H9 (cell line): ENCODE measurements around the gene PAH. TPM values are rescaled to one million over a fixed set of nuclear protein-coding genes. Genes with fewer than 3 reads are reported as not detected.

Source experiments
- DNase-seq: peaks from one replicate; pipeline ENCODE4 v3.0.0-alpha.2; 2017
- H2AFZ ChIP-seq: one replicate; pipeline ENCODE4 v1.6.1; 2013; ENCODE audit warnings: mild to moderate bottlenecking, low read length, control low read depth, moderate library complexity
- H2AK5ac ChIP-seq: 2 replicates; pipeline ENCODE4 v1.6.1; 2013; ENCODE audit warnings: low read length, control low read depth, mixed read lengths; ENCODE audit not compliant: insufficient read length
- H2BK120ac ChIP-seq: one replicate; pipeline ENCODE4 v1.6.1; 2013; ENCODE audit warnings: low read depth, mild to moderate bottlenecking, low read length, control low read depth, inconsistent platforms; ENCODE audit not compliant: poor library complexity, severe bottlenecking
- H2BK12ac ChIP-seq: 2 replicates; pipeline ENCODE4 v1.6.1; 2013; ENCODE audit warnings: low read length, control low read depth, mixed read lengths, low read depth; ENCODE audit not compliant: insufficient read length
- H2BK15ac ChIP-seq: 2 replicates; pipeline ENCODE4 v1.6.1; 2013; ENCODE audit warnings: low read depth, low read length, control low read depth
- H2BK20ac ChIP-seq: one replicate; pipeline ENCODE4 v1.6.1; 2013; ENCODE audit warnings: low read depth, mild to moderate bottlenecking, low read length, control low read depth, inconsistent platforms; ENCODE audit not compliant: poor library complexity, severe bottlenecking
- H2BK5ac ChIP-seq: 2 replicates; pipeline ENCODE4 v1.6.1; 2013; ENCODE audit warnings: low read length, control low read depth, mixed read lengths; ENCODE audit not compliant: insufficient read length
- H3K14ac ChIP-seq: 2 replicates; pipeline ENCODE4 v1.6.1; 2013; ENCODE audit warnings: low read length, control low read depth; ENCODE audit not compliant: insufficient read depth
- H3K18ac ChIP-seq: 2 replicates; pipeline ENCODE4 v1.6.1; 2013; ENCODE audit warnings: low read depth, mild to moderate bottlenecking, mixed read lengths, low read length, control low read depth; ENCODE audit not compliant: insufficient read length
- H3K23ac ChIP-seq: 2 replicates; pipeline ENCODE4 v1.6.1; 2013; ENCODE audit warnings: low read length, control low read depth, mixed read lengths, low read depth; ENCODE audit not compliant: insufficient read length
- H3K23me2 ChIP-seq: 2 replicates; pipeline ENCODE4 v1.6.1; 2013; ENCODE audit warnings: low read depth, mild to moderate bottlenecking, mixed read lengths, low read length, control low read depth; ENCODE audit not compliant: insufficient read length, poor library complexity, severe bottlenecking
- H3K27ac ChIP-seq: 2 replicates; pipeline ENCODE4 v1.5.1; 2013; ENCODE audit warnings: low read length, control low read depth, mixed read lengths, low read depth; ENCODE audit not compliant: insufficient read length
- H3K27me3 ChIP-seq: 2 replicates; pipeline ENCODE4 v1.6.1; 2013; ENCODE audit warnings: low read length, control low read depth, inconsistent platforms; ENCODE audit not compliant: insufficient read depth
- H3K4ac ChIP-seq: 2 replicates; pipeline ENCODE4 v1.6.1; 2013; ENCODE audit warnings: low read depth, mild to moderate bottlenecking, control low read depth, inconsistent platforms, low read length, moderate library complexity
- H3K4me1 ChIP-seq: 2 replicates; pipeline ENCODE4 v1.6.1; 2013; ENCODE audit warnings: low read length, control low read depth, inconsistent platforms; ENCODE audit not compliant: insufficient read depth
- H3K4me2 ChIP-seq: 2 replicates; pipeline ENCODE4 v1.6.1; 2013; ENCODE audit warnings: low read length, control low read depth, mixed read lengths; ENCODE audit not compliant: insufficient read length, insufficient read depth
- H3K56ac ChIP-seq: 2 replicates; pipeline ENCODE4 v1.6.1; 2013; ENCODE audit warnings: low read depth, mild to moderate bottlenecking, mixed read lengths, low read length, control low read depth; ENCODE audit not compliant: insufficient read length
- H3K79me1 ChIP-seq: 2 replicates; pipeline ENCODE4 v1.6.1; 2013; ENCODE audit warnings: low read depth, mild to moderate bottlenecking, moderate library complexity, low read length, control low read depth, inconsistent platforms; ENCODE audit not compliant: insufficient read depth, poor library complexity, severe bottlenecking
- H3K79me2 ChIP-seq: 2 replicates; pipeline ENCODE4 v1.6.1; 2013; ENCODE audit warnings: low read length, control low read depth, inconsistent platforms; ENCODE audit not compliant: insufficient read depth
- H3K9ac ChIP-seq: 2 replicates; pipeline ENCODE4 v1.6.1; 2013; ENCODE audit warnings: low read length, control low read depth, mixed read lengths; ENCODE audit not compliant: insufficient read length; ENCODE audit errors: extremely low read depth
- H3K9me3 ChIP-seq: one replicate; pipeline ENCODE4 v1.6.1; 2013; ENCODE audit warnings: low read depth, low read length, inconsistent platforms; ENCODE audit not compliant: control insufficient read depth
- H3T11ph ChIP-seq: one replicate; pipeline ENCODE4 v1.6.1; 2013; ENCODE audit warnings: mild to moderate bottlenecking, low read length, control low read depth, inconsistent platforms
- H4K20me1 ChIP-seq: one replicate; pipeline ENCODE4 v1.6.1; 2013; ENCODE audit not compliant: control insufficient read depth, insufficient read length, insufficient read depth
- H4K5ac ChIP-seq: 2 replicates; pipeline ENCODE4 v1.6.1; 2013; ENCODE audit warnings: low read depth, mild to moderate bottlenecking, mixed read lengths, low read length, control low read depth; ENCODE audit not compliant: insufficient read length
- H4K8ac ChIP-seq: replicated peaks from 2 replicates; pipeline ENCODE4 v1.6.1; 2013; ENCODE audit warnings: low read length, control low read depth, mixed read lengths, low read depth; ENCODE audit not compliant: insufficient read length
- H4K91ac ChIP-seq: 2 replicates; pipeline ENCODE4 v1.6.1; 2013; ENCODE audit warnings: low read depth, mild to moderate bottlenecking, moderate library complexity, mixed read lengths, low read length, control low read depth; ENCODE audit not compliant: insufficient read length
- H3K27ac Mint-ChIP-seq, 3 experiments: 2 replicates in 2 of 3; 3 replicates in 1 of 3; pipeline ENCODE4 v1.8.0; 2020 to 2021; ENCODE audit warnings: mixed read lengths in 3 of 3, mild to moderate bottlenecking in 1 of 3, moderate library complexity in 1 of 3
- H3K27me3 Mint-ChIP-seq: 2 replicates; pipeline ENCODE4 v1.8.0; 2021; ENCODE audit warnings: low read depth, mild to moderate bottlenecking, moderate library complexity, mixed read lengths
- H3K36me3 Mint-ChIP-seq, 3 experiments: 2 replicates in 2 of 3; 3 replicates in 1 of 3; pipeline ENCODE4 v1.8.0; 2020 to 2021; ENCODE audit warnings: low read depth in 3 of 3, mixed read lengths in 3 of 3; ENCODE audit not compliant: insufficient read depth in 1 of 3
- H3K4me1 Mint-ChIP-seq, 2 experiments: 2 replicates each; pipeline ENCODE4 v1.8.0; 2020; ENCODE audit warnings: mixed read lengths in 2 of 2
- H3K4me3 Mint-ChIP-seq, 2 experiments: 2 replicates in 1 of 2; 3 replicates in 1 of 2; pipeline ENCODE4 v1.8.0; 2020 to 2021; ENCODE audit warnings: mild to moderate bottlenecking in 2 of 2, mixed read lengths in 2 of 2, moderate library complexity in 1 of 2
- H3K9me3 Mint-ChIP-seq, 2 experiments: 2 replicates in 1 of 2; 3 replicates in 1 of 2; pipeline ENCODE4 v1.8.0; 2020; ENCODE audit warnings: mild to moderate bottlenecking in 2 of 2, mixed read lengths in 2 of 2, moderate library complexity in 1 of 2
- CTCF ChIP-seq: fragments of 200-600 bp; sonication (generic); conservative IDR thresholded peaks from 3 replicates; pipeline ENCODE4 v1.8.0; 2021; ENCODE audit warnings: antibody characterized with exemption, mild to moderate bottlenecking
- total RNA-seq: library from RNA; stranded (reverse); gene quantifications from 2 replicates; pipeline ENCODE4 v1.2.1, GENCODE V29; 2021

PAH gene
- total RNA-seq, 1 experiment from 2014 or later, result 6.1 TPM

DNA sequence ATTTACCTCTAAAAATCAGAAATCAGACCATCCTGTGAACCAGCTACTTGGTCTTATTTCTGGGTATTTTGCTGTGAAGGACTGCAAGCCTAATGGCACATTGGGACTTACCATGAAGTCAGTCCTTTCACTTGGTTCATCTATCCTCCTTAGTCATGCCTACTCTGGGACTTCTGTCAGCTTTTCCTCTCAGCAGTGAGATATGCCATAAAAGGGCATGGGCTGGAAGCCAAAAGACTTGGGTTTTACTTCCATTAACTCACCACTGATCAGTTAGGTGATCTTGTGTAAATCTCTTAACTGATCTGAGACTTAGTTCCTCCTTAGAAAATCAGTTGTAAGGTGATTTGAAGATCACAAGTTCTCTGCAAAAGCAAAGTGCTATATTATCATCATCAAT lies 116.5 kb downstream of the PAH start:
- Histone ChIP-seq H3K4ac (no peak overlapping the region), H3K4me2 (no peak overlapping the region), H3K9ac (no peak overlapping the region), H2BK5ac (no peak overlapping the region), H3K23ac (no peak overlapping the region), H3K27ac (no peak overlapping the region), H3K14ac (no peak overlapping the region), H3K23me2 (no peaks in the 10 kb centered on the region), H4K91ac (no peak overlapping the region), H3K4me1 (no peaks in the 10 kb centered on the region), H4K5ac (no peak overlapping the region), H3K27me3 (no peaks in the 10 kb centered on the region), H2AFZ (no peak overlapping the region), H3K79me2 (no peaks in the 10 kb centered on the region), H3K56ac (no peak overlapping the region), H4K8ac (no peak overlapping the region), H3K18ac (no peak overlapping the region), H2BK20ac (no peak overlapping the region), H2AK5ac (no peak overlapping the region), H2BK12ac (no peak overlapping the region), H2BK15ac (no peak overlapping the region), H3K9me3 (no peaks in the 10 kb centered on the region), H4K20me1 (no peaks in the 10 kb centered on the region), H3T11ph (no peak overlapping the region), H2BK120ac (no peak overlapping the region), H3K79me1 (no peaks in the 10 kb centered on the region)
- DNase-seq, result no peak
- no peak for TF ChIP-seq CTCF
- Mint-ChIP-seq H3K4me3 (no peak overlapping the region), H3K4me1 (peaks cover 2% of the 10 kb centered on the region in 2 experiments; a peak in 3 of 4 replicates), H3K9me3 (no peaks in the 10 kb centered on the region), H3K27ac (no peak overlapping the region), H3K27me3 (peaks cover 1% of the 10 kb centered on the region; the same call in 1 of the 2 replicates), H3K36me3 (no peaks in the 10 kb centered on the region)
